Upper lobe of left lung (tissue), 4 donors: ENCODE measurements around the gene GADL1.

Source experiments
- POLR2A ChIP-seq, 4 donors: fragments of 450-650 bp; IDR thresholded peaks; one replicate each; pipeline ENCODE4 v1.5.1; 2016 to 2017; ENCODE audit warnings: antibody characterized with exemption in 4 of 4, mild to moderate bottlenecking in 2 of 4
- POLR2AphosphoS5 ChIP-seq, 2 donors: sonication (generic); formaldehyde crosslinking; IDR thresholded peaks; one replicate each; pipeline ENCODE4 v1.5.1; 2017; ENCODE audit warnings: antibody characterized with exemption in 2 of 2
- TF ChIP-seq, protein P1 (sequence below), 6 experiments: fragments of 450-650 bp in 4 of 6; fragments of 200-600 bp in 2 of 6; sonication (generic) in 2 of 6; IDR thresholded peaks; one replicate each; pipeline ENCODE4 v1.5.1; 2016 to 2019; ENCODE audit warnings: antibody characterized with exemption in 6 of 6

DNA sequence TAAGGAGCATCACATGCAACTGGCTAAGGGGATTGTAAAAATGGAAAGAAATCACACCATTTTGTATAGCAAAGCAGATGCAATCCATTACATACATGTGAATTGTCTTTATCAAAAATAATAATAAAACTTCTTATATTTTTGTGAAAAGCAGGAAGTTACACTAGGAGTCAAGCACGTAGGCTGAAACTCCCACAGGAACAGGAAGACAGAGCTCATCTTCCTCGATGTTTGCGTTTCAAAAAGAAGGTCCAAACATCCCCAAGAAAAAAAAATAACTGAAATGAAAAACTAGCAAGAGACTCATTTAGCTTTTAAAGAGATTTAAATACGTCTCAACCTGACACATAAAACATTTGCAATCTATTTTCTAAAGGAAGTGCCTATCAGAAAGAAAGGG, 181.5 kb downstream of the GADL1 start:
- TF ChIP-seq POLR2A (IDR thresholded peaks at IDR 0.05), result no peak
- TF ChIP-seq, protein P1, sequence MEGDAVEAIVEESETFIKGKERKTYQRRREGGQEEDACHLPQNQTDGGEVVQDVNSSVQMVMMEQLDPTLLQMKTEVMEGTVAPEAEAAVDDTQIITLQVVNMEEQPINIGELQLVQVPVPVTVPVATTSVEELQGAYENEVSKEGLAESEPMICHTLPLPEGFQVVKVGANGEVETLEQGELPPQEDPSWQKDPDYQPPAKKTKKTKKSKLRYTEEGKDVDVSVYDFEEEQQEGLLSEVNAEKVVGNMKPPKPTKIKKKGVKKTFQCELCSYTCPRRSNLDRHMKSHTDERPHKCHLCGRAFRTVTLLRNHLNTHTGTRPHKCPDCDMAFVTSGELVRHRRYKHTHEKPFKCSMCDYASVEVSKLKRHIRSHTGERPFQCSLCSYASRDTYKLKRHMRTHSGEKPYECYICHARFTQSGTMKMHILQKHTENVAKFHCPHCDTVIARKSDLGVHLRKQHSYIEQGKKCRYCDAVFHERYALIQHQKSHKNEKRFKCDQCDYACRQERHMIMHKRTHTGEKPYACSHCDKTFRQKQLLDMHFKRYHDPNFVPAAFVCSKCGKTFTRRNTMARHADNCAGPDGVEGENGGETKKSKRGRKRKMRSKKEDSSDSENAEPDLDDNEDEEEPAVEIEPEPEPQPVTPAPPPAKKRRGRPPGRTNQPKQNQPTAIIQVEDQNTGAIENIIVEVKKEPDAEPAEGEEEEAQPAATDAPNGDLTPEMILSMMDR (IDR thresholded peaks at IDR 0.05), result no peak
- TF ChIP-seq POLR2AphosphoS5 (IDR thresholded peaks at IDR 0.05), result no peak
